Left lobe of liver (tissue), 2 donors: ENCODE measurements around the gene ALDH1A2. TPM values are rescaled to one million over a fixed set of nuclear protein-coding genes. Genes with fewer than 3 reads are reported as not detected.
"Not testable (repeated sequence)": the region's sequence is repeated elsewhere in the genome, so short reads cannot be mapped to it uniquely, and the experiment has no call there.

Experiments
- ATAC-seq: fragments of 200-7000 bp; cut with Tn5 transposase; one replicate; pipeline ENCODE4 v1.9.1; 2020; ENCODE audit warnings: mild to moderate bottlenecking, moderate library complexity
- DNase-seq: peaks from one replicate; pipeline ENCODE4 v3.0.0-alpha.2; 2020; ENCODE audit warnings: low spot score
- total RNA-seq: library from RNA; stranded (reverse); gene quantifications from one replicate; pipeline ENCODE4 v1.2.1, GENCODE V29; 2021
- donor health status: DM: no; HTN: no; CAD: no; lungs with moderate emphysema.
- donor health status: DM: no; HTN: yes; CAD: no.

The ALDH1A2 gene
- 29.0 TPM for total RNA-seq

DNA sequence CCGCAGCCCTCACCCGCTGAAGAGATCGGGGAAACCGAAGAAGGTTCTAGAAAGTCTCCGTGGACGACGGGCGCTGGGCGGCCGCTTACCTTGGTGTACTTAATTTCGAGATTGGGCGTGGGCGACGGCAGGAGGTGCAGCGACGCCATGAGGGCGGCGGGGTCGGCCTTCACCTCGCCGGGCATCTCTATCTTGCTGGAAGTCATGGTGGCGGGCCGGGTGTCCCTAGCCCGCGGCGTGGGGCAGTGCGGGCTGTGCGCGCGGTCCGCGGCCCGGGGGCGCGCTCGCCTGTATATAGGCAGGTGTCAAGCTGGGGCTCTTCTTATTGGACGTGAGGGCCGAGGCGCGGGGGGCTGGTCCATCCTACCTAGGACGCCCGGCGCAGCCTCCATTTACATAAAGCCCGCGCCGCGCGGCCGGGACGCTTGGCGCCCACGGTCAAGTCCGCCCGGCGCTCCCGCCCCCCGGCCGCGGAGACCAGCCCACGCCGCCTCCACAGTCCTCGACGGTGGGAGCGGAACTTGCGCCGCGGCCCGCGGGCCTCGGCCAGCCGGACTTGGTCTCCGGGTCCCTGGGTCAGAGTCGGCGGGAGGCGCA lies at the start of gene ALDH1A2:
Gene ALDH1A2, minus strand, starts transcription at position 267 of the 597 bp plus-strand sequence. Its CDS starts 61 bp downstream, at position 206.
- ATAC-seq (peak; percentile 31), DNase-seq (no peak)

DNA sequence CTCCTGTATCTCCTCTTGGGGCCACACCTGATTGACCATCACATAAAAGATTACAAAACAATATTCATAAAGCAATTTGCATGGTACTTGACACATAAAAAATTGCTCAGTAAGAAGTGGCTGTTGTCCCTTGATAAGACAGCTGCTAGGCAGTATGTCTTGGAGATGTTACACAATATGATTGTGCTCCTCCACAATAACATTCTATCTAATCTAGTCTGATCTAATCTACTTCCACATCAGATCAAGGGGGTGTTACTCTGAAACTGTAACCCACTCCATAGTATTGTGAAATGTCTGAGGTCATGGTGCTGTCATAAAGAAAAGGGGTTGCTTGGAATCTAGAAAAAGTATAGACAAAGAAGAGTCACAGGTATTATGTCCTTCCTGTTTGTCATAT lies 49.3 kb upstream of the ALDH1A2 start:
- DNase-seq = no peak
- ATAC-seq = no peak

DNA sequence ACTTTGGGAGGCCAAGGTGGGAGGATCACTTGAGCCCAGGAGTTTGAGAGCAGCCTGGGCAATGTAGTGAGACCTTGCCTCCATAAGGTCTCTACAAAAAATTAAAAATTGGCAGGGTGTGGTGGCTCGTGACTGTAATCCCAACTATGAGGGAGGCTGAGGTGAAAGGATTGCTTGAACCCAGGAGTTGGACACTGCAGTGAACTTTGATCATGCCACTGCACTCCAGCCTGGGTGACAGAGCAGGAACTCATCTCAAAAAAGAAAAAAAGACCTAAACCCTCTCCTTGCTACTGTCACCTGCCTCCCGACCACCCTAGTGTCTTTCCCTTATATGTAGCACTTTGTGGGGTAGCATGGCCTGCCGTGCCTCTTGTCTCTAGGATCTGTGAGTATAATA lies 48.9 kb upstream of the ALDH1A2 start:
- ATAC-seq (peak; percentile 9), DNase-seq (no peak)

DNA sequence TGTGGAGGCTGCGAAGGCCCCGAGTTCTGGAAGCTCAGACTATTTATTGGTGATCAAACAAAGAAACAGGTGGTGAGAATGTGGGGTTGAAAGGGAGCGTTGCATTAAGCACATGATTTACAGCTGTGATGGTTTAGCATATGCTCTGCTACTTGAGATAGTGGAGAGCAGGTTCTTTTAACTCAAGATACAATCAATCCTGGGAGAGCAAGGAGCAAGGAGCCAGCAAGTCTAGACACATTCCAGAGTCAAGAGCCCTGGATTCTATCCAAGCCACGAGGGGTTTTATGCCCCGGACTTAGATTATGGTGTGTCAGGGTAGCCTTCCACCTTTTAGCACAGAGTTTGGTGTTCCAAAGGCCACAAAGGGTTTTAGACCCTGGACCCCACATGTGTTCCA lies 47.8 kb upstream of the ALDH1A2 start:
- not testable (repeated sequence) for ATAC-seq, DNase-seq

DNA sequence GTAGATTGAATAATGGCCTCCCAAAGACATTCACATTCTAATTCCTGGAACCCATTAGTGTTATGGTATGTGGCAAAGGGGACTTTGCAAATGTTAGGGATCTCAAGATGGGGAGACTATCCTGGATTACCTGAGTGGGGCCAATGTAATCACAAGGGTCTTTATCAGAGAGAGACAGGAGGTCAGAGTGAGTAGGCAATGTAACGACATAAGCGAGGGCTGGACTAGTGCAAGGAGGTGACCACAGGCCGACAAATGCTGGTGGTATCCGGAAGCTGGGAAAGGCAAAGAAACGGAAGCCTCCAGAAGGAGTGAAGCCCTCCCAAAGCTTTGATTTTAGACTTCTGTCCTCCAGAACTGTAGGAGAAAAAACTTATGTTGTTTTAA lies 46.2 kb upstream of the ALDH1A2 start:
- ATAC-seq (no peak), DNase-seq (no peak)

DNA sequence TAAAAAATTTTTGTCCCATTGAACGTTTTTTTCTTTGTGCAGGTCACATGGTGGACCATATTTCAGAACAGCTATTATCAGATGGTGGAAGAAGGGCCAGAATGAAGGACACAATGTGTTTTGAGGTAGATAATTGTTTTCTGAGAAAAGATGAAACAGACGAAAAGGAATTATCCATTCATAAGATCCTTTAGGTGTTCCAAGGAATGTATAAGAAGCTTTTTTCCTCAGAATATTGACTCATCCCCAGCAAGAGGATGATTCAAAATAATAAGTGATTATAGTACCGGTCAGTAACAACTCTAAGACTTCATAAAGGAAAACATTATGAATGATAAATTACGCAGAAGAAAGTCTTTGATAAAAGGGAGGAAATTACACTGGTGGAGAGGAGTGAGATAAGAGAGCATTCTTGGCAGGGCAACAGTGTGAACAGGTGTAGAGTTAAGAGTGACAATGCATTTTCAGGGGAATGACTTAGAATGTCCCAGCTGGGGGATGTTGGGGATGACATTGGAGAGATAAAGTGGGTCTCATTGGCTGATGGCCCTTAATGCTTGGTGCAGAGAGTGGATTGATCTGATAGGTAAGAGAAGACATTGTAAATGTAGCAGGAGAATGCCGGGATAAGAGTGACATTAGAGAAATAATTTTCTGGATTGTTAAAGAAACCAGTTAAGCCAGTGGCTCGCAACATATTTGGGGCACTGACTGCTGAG lies 45.6 kb upstream of the ALDH1A2 start:
- ATAC-seq = no peak
- no peak for DNase-seq

DNA sequence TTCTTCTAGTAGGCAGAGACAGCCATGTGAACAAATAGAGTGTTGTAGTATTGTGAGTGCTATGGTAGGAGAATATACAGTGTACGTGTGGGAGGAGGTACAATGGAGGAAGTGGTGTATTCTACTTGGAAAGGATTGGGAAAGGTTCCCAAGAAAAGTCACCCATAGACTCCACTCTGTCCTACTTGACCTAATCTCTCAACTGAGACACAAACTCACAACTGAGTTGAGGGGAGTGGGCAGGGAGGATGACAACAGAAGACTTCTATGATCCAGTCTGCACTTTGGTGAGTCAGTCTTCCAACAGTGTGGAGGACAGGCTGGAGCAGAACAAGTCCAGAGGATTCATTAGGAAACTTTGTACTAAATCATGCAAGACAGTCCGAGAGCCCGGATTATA lies 43.9 kb upstream of the ALDH1A2 start:
- DNase-seq (no peak), ATAC-seq (no peak)

DNA sequence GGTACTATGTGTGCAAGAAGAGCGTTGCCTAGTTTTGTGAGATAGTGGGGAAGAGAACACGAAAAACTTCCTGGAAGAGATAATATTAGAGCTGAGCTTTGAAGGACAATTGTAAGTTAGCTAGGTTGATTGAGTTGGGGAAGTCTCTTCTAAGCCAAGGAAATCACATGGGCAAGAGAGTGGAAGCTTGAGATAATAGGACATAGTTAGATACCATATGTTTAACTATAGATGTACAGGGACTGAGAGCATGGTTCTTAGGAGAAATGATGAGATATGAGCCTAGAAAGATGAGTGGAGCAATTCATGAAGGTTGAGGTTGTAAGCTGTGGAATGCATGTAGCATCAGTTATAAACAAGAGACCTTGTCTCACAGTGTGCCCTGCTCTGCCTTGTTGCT lies 42.6 kb upstream of the ALDH1A2 start:
- DNase-seq = no peak
- no peak for ATAC-seq

DNA sequence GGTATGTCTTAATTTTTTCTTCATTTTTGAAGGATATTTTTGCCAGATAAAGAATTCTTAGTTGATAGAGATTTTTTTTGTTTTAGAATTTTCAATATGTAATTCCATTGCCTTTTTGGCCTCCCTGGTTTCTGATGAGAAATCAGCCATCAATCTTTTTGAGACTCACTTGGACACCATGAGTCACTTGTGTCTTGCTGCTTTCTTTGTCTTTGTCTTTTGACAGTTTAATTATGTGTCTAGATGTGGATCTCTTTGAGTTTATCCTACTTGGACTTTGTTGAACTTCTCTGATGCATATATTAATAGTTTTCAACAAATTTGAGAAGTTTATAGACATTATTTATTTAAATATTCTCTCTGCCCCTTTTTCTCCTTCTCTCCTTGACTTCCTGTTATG lies 38.0 kb upstream of the ALDH1A2 start:
- no peak for ATAC-seq

DNA sequence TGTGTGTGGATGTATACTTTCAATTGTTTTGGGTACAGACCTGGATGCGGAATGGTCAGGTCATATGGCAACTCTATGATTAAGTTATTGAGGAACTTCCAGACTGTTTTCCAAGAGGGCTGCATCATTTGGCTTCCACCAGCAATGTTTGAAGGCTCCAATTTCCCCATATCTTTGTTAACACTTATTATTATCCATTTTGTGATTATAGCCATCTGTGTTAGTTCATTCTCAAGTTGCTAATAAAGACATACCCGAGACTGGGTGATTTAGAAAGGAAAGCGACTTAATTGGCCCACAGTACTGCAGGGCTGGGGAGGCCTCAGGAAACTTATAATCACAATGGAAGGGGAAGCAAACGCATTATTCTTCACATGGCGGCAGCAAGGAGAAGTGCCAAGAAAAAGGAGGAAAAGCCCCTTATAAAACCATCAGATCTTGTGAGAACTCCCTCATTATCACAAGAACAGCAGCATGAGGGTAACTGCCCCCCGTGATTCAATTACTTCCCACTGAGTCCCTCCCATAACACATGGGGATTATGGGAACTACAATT lies 31.1 kb upstream of the ALDH1A2 start:
- ATAC-seq = no peak
- DNase-seq = no peak

More for the DNA sequence above, 38.0 kb upstream of the ALDH1A2 start:
- no peak for DNase-seq

DNA sequence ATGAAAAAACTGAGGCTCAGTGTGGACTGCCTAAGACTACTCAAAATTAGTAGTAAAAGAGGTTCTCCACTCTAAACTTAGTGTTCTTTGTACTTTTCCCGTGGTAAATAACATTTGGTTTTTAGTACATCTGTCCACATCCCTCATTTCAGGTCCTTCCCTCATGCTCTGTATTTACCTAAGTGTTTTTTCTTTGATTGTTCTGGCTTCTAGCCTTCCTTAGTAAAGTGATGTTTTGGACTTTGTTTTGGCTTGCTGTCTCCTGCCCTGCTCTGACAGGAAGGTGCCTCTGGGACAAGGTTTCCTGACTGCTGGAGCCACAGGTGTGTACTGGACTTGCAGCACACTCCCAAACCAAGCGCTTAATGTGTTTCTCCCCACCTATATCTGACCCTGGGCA lies 29.9 kb upstream of the ALDH1A2 start:
- ATAC-seq = peak; percentile 99

DNA sequence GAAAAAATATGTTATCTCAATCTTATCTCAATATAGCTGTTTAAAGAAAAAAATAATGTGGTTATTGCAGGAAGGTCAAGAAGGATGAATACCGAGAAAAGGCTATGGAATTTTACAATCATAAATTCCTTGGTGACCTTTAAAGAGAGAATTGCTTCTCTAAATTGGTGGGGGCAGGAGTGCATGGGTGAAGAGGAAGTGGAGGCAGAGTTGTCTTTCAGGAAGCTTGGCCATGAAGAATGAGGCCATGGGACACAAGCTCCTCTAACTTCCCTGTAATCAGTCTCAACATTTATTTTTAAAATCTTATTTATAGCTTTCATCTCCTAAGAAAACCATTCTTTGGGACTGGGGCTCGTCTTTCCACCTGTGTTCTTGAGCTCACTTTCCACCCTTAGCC lies 22.4 kb upstream of the ALDH1A2 start:
- DNase-seq (no peak), ATAC-seq (no peak)

More for the DNA sequence above, 29.9 kb upstream of the ALDH1A2 start:
- DNase-seq = peak; percentile 82

DNA sequence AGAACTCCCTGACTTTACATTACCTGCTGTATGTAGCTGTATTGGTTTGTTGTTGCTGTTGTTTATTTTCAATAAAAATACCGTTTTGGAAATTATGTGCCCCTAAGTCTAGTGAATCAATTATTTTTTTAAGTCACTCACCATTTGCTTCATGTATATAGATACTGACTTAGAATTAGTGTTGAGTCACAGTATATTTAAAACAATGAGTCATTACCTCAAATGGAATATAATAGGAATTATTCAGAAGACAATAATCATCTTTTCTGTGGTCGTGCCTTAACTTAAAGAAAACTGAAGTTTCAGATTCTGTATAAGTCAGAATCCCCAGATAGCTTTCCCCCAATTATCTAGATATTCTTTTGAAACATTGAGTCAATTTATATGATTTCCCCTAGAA lies 21.0 kb upstream of the ALDH1A2 start:
- ATAC-seq (no peak), DNase-seq (no peak)

DNA sequence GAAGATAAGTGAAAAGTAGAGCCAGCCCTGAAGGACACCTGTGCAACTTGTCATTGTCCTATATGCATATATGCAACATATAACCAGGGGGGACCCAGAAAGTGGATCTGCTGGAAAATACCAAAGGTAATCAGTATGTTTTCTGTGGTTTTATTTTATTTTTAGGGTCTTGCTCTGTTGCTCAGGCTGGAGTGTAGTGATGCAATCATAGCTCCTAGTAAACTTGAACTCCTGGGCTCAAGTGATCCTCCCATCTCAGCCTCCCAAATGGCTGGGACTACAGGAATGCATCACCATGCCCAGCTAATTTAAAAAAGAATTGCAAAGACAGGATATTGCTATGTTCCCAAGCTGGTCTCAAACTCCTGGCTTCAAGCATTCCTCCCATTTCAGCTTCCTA lies 18.0 kb upstream of the ALDH1A2 start:
- no peak for DNase-seq
- no peak for ATAC-seq

DNA sequence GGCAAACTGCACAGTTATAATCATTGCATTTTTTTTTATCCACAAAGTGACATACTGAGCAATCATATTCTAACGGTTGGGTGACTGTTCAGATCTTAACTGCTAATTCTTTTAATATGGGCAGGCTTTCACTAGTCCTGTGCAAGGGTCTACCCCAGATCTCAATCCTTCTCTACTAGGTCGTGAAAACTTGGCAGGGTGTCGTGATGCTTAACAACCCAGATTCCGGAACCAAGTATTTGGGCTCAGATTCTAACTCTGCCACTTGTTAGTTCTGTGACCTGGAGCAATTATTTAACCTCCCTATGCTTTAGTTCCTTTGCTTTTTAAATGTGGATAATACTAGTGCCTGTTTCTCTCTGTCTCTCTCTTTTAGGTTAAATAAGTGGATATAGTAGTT lies 16.4 kb upstream of the ALDH1A2 start:
- ATAC-seq = no peak

DNA sequence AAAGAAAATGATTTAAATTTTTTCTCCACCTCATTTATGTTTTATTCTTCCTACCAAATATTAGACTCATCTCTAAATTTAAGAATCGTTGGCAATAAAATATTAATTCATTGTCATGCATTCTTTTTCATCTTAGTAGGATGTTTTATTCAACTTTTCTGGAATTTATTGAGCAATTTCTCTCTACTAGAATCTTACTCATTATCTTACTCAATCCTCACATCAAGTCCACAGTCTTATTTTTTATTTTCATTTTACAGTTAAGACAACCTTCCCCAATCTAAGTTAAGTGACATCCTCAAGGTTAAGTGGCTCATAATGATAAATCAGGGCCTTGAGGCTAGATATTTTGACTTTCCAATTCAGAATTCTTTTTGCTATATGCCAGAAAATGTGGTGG lies 15.9 kb upstream of the ALDH1A2 start:
- ATAC-seq (no peak), DNase-seq (no peak)

More for the DNA sequence above, 16.4 kb upstream of the ALDH1A2 start:
- no peak for DNase-seq

DNA sequence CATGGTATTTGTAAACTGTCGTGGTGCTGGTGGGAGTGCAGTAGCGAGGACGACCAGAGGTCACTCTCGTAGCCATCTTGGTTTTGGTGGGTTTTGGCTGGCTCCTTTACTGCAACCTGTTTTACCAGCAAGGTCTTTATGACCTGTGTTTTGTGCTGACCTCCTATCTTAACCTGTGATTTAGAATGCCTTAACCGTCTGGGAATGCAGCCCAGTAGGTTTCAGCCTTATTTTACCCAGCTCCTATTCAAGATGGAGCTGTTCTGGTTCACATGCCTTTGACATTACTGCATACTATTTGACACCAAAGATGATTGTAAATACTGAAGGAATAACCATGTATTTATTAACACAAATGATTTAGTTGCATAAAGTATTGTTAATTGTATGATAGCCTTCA lies 15.4 kb upstream of the ALDH1A2 start:
- not testable (repeated sequence) for DNase-seq, ATAC-seq

DNA sequence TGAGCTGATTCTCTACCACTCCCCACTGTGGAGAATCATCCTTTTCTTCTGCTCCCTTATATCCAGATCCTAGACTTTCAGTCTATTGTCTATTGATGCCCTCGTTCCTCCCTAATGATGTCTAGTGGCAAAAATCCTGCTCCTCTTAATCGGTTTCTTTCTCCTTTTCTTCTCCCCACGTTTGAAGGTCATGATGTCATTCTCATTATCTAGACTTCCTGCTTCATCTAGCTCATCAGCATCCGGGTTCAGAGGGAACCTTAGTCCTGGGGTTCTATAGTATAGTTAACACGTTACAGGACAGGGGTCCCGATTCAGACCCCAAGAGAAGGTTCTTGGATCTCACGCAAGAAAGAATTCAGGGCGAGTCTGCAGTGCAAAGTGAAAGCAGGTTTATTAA lies 14.9 kb upstream of the ALDH1A2 start:
- DNase-seq (no peak), ATAC-seq (no peak)

DNA sequence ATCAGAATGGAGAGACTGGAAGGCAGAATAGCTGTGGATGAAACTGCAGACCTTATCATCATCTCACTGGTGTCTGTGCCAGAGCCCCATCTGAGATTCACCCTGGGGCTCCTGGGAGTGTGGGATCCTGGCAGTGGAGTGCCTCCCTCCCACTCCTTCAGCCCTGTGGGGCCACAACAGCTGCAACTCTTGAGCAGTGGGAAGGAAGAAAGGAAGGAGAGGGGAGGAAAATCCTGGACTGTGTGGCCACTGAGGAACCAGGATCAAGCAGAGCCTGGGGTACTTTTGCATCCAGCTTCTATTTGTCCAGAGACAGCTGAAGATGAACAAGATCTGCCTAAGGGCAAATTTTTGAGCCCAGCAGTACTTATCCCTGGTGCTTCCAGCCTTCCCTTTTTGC lies 13.1 kb upstream of the ALDH1A2 start:
- ATAC-seq = no peak
- DNase-seq = no peak

DNA sequence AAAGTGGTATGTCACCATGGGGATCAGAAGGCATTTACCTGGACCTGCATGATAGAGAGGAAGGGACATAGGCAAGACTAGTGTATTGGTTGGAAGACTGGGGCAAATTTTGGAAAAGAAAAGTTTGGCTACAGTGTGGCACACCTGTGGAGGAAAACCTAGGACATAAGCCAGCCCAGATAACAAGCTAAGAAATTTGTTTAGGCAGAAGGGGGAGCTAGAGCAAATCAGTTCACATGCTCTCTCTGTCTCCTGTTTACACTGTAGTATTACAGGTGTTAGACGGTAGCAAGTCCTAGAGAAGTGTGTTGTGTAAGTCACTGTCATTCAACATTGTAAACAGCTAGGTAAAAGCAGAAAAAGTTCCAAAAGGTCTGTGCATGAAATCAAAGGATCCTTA lies 11.9 kb upstream of the ALDH1A2 start:
- no peak for DNase-seq
- ATAC-seq = peak; percentile 99

DNA sequence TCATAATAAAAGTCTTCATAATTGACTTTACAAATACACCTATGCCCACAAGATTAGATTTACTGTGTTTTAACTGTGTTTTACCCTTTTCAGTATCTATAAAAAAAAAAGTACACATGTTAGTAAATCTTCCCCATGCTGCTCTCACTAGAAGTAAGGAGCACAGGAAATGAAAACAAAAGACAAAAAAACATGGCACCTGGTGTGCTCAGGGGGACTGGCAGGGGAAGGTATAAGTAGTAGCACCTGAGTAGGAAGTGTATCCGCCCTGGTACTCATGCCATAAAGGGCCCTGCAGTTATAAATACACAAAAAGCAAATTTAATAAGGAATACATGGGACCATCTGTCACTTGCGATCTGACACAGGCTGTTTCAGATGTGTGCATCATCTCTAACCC lies 8.9 kb upstream of the ALDH1A2 start:
- DNase-seq (no peak), ATAC-seq (no peak)

DNA sequence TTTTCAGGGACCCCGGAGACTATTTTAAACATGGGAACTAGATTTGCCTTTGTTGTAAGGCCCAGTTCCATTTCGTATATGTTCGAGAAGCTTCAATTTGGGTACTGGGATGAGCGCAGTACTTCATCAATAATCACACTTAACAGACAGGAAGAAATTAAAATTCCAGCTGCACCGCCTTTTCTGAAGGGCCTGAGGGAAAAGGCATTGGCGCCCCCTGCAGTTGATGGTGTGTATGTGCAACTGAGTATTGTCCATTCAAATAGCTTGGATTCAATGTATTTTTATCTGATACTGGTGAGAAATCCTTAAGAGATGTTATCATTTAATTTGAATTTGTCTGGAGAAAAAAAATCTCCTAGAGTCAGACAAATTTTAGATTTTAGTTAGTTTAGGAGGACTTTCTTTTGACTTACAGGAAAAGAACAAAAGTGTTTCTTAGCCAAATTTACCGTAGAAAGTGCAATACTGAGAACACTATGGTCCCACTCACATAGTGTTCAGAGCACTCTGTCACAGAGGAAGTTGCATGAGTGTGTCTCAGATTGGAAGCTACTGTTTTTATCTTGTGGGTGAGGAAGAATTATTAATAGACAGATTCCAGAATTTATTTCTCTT lies 5.4 kb upstream of the ALDH1A2 start:
- ATAC-seq (peak; percentile 76), DNase-seq (peak; percentile 64)
